H1 (cell line): ENCODE measurements around the gene NTN1. TPM values are rescaled to one million over a fixed set of nuclear protein-coding genes. Genes with fewer than 3 reads are reported as not detected.

ENCODE experiments used
- ASH2L ChIP-seq: fragments of 200-600, 300-600 bp; sonication (generic); IDR thresholded peaks from one replicate; pipeline ENCODE4 v1.7.1; 2017; ENCODE audit warnings: low read length
- HDAC6 ChIP-seq: IDR thresholded peaks from one replicate; pipeline ENCODE4 v1.7.1; 2012; ENCODE audit warnings: low read depth, mild to moderate bottlenecking, inconsistent platforms, low read length, moderate library complexity
- JUN ChIP-seq: IDR thresholded peaks from 2 replicates; pipeline ENCODE4 v1.6.1; 2011; ENCODE audit warnings: low read depth, mild to moderate bottlenecking, improper control_type of control experiment, low read length
- POLR2A ChIP-seq, 2 experiments: IDR thresholded peaks; 1 replicate in 1 of 2; 2 replicates in 1 of 2; pipeline ENCODE4 v1.6.1; 2011; ENCODE audit warnings: low read depth in 2 of 2, low read length in 2 of 2, mild to moderate bottlenecking in 2 of 2; ENCODE audit errors: control extremely low read depth in 1 of 2
- RAD21 ChIP-seq, 2 experiments: IDR thresholded peaks in 1 of 2; conservative IDR thresholded peaks in 1 of 2; 2 replicates each; pipeline ENCODE4 v1.6.1; 2011; ENCODE audit warnings: low read depth in 2 of 2, low read length in 2 of 2, improper control_type of control experiment in 1 of 2, inconsistent platforms in 1 of 2, mild to moderate bottlenecking in 1 of 2, moderate library complexity in 1 of 2
- TBP ChIP-seq: IDR thresholded peaks from 2 replicates; pipeline ENCODE4 v1.6.1; 2011; ENCODE audit warnings: low read depth, low read length, improper control_type of control experiment
- polyA plus RNA-seq, 7 experiments: library from polyadenylated mRNA; depleted of rRNA in 3 of 7; stranded (reverse) in 5 of 7; unstranded in 2 of 7; fragments of >200 nt in 5 of 7; fragments of 200-250 nt in 2 of 7; gene quantifications; 1 replicate in 5 of 7; 2 replicates in 1 of 7; 4 replicates in 1 of 7; pipeline versions ENCODE4 v1.2.1 to v1.2.3, GENCODE V29; 2011 to 2013; ENCODE audit warnings: missing spikeins in 2 of 7, mixed read lengths in 2 of 7
- total RNA-seq: library from RNA; stranded (reverse); fragmentation: NEBNext Ultra II Directional; extraction: Animal tissue kit (Norgen Biotek cat#: 25700); gene quantifications from 2 replicates; pipeline ENCODE4 v1.2.1, GENCODE V29; 2021
- TF ChIP-seq, protein P1 (sequence below): IDR thresholded peaks from 2 replicates; pipeline ENCODE4 v1.6.1; 2011; ENCODE audit warnings: low read length, improper control_type of control experiment

Gene NTN1
- total and polyA plus RNA-seq, 2 of the 8 experiments (the other 6 are each of a cell fraction or from before 2014, with no cell fraction given), result 2.0 to 2.3 TPM

- no peak for TF ChIP-seq HDAC6
- TF ChIP-seq, protein P1, sequence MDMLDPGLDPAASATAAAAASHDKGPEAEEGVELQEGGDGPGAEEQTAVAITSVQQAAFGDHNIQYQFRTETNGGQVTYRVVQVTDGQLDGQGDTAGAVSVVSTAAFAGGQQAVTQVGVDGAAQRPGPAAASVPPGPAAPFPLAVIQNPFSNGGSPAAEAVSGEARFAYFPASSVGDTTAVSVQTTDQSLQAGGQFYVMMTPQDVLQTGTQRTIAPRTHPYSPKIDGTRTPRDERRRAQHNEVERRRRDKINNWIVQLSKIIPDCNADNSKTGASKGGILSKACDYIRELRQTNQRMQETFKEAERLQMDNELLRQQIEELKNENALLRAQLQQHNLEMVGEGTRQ, result no peak
- TF ChIP-seq JUN, result no peak
- TF ChIP-seq RAD21 (IDR thresholded peaks at IDR 0.05 in 1 of 2, conservative IDR thresholded peaks at IDR 0.05 in 1 of 2; ENCODE audit: low read depth in 2 of 2, low read length in 2 of 2), result no peak
- TF ChIP-seq TBP, result no peak
- TF ChIP-seq ASH2L, result no peak
- no peak for TF ChIP-seq POLR2A (IDR thresholded peaks at IDR 0.05; ENCODE audit: control extremely low read depth in 1 of 2, low read depth in 2 of 2, low read length in 2 of 2)
Observed at GRCh38 chr17:9209347-9209746, 188.0 kb downstream of the NTN1 start (continued).
